ENCODE measurements around the gene TGFB1.
A peak's percentile ranks its signal among the peaks of the same experiment; 100 is the strongest.

Gene TGFB1

DNA sequence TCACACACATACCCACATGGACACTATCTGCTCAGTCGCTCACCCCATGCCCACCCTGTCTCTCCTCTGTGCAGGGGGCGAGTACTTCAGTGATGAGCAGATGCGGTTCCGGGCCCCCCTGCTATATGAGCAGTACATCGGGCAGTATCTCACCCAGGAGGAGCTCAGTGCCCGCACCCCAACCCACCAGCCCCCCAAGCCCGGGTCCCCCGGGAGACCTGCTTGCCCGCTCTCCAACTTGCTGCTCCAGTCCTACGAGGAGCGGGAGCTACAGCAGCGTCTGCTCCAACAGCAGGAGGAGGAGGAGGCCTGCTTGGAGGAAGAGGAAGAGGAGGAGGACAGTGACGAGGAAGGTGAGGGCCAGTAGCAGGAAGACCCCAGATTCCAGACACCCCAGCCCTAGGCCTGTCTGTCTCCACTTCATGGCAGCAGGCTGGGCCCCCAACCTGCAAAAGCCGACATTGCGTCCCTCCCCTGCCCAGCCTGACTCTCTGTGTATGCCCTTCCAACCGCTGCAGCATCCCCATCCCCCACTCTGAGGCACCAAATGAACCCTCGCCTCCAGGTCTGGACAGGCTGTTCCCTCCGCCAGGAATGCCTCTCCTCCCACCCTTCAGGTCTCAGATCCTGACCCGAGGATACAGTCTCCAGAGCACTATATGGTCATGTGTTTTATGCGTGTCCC is 34.1 kb downstream of the TGFB1 start:
- TF ChIP-seq CTCF (conservative IDR thresholded peaks at IDR 0.05) = no peak
- no peak overlapping the region for H3K27ac ChIP-seq

- H3K27ac ChIP-seq = no peak overlapping the region
- no peak for TF ChIP-seq CTCF (conservative IDR thresholded peaks at IDR 0.05)
Observed at GRCh38 chr19:41318696-41319499, 34.8 kb downstream of the TGFB1 start.

DNA sequence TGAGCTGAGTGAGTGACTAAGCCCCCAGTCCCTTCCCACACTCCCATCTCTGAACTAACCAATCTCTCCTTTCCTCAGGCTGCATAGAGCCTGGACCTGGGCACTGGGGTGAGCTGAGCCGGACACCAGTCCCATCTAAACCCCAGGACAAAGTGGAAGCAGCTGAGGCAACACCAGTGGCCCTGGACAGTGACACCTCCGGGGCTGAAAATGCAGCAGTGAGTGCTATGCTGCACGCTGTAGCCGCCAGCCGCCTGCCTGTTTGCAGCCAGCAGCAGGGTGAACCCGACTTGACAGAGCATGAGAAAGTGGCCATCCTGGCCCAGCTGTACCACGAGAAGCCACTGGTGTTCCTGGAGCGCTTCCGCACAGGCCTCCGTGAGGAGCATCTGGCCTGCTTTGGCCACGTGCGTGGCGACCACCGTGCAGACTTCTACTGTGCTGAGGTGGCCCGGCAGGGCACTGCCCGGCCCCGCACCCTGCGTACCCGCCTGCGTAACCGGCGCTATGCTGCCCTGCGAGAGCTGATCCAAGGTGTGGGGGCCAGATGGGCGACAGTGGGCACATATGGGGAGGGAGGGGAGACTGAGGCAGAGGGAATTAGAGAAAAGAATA is 37.3 kb downstream of the TGFB1 start:
- H3K27ac ChIP-seq = no peak overlapping the region
- no peak for TF ChIP-seq CTCF (conservative IDR thresholded peaks at IDR 0.05)

DNA sequence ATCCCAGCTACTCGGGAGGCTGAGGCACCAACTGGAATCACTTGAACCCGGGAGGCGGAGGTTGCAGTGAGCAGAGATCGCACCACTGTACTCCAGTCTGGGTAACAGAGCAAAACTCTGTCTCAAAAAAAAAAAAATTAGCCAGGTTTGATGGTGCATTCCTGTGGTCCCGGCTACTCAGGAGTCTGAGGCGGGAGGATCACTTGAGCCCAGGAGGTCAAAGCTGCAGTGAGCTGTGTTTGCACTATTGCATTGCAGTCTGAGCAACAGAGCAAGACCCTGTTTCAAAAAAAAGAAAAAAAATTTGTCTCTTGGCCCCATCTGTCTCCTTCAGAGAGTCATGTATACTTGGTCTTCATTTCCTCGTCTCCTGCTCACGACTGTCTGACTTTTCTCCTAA is 42.1 kb downstream of the TGFB1 start:
- TF ChIP-seq CTCF (conservative IDR thresholded peaks at IDR 0.05) = no peak

DNA sequence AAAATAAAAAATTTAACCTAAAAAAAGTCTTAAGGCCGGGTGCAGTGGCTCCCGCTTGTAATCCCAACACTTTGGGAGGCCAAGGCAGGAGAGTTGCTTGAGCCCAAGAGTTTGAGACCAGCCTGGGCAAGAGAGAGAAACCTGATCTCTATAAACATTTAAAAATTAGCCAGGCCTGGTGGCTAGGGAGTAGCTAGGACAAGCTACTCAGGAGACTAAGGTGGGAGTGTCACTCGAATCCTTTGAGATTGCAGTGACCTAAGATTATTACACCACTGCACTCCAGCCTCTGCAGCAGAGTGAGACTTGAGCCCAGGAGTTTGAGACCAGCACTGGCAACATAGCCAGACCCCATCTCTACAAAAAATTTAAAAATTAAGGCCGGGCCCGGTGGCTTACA is 42.6 kb downstream of the TGFB1 start:
- peak overlapping the region; percentile 94 for H3K27ac ChIP-seq
- TF ChIP-seq CTCF (conservative IDR thresholded peaks at IDR 0.05) = no peak

More for the DNA sequence above, 42.1 kb downstream of the TGFB1 start:
- H3K27ac ChIP-seq = peak overlapping the region; percentile 94

GRCh38 chr19:41310033-41310831 is 43.5 kb downstream of the TGFB1 start, which contains the start of gene CCDC97:
TSS of gene CCDC97 (plus strand) at chr19:41310172. CDS start at chr19:41310311, 139 bp downstream.
- peak within 1 kb of the TSS; percentile 94 for H3K27ac ChIP-seq
- TF ChIP-seq CTCF (conservative IDR thresholded peaks at IDR 0.05) = no peak
